HG03521 (cell line): ENCODE measurements around the gene PLEKHH2.

Experiments used
- ATAC-seq: cut with Tn5 transposase; IDR thresholded peaks from one replicate; pipeline ENCODE4 v1.9.1; 2021; ENCODE audit warnings: mild to moderate bottlenecking, moderate library complexity; ENCODE audit not compliant: unreplicated experiment

The PLEKHH2 gene

DNA sequence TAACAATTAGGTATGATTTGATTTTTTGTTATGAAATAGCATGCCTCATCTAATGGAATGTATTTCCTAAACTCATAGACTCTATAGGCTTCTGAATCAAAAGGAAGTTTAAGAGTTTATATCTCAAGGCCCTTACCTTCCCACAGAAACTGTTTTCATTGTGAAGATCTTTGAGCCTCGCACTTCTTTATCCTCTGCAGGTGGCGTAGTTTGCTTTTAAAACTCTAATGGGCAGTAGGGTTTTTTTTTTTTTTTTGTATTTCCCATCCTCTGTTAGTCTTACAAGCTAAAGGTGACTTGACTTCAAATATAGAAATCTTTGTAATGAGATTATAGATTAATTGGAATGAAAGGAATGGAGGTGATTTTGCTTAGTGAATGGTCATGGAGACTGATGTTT is 165.1 kb downstream of the PLEKHH2 start:
- ATAC-seq = no peak

GRCh38 chr2:43803113-43803512 is 166.1 kb downstream of the PLEKHH2 start:
- no peak for ATAC-seq

DNA sequence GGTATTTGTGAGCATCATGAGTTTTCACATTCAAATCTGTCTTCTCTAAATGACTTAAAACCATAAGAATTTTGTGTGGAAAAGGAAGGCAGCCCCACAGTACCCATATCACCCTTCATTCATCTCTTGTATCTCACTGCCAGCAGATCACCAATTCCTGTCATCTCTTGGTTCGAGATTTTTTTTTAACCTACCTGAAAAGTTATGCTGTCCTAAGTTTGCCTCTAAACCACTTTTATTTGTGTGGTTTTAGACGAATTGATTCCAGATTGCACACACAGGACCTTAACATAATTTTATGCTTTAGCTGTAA is 169.6 kb downstream of the PLEKHH2 start:
- no peak for ATAC-seq

DNA sequence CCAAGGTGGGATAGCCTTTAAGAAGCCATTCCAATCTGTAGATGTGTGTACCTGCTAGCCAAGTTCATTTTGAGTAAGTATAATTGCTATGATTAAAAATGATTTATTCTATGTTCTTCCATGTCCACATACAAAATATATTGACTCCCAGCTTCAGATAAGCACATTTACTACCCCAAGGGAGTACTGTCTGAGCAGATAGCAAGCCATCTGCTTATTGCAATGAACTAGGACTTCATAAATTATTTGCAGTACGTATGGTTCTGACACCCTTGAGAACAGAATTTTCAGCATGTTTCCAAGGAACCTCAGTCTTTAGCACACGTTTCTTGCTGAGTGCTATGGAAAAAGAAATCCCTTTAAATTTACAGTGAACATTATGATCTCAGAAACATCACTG is 173.4 kb downstream of the PLEKHH2 start:
- ATAC-seq = no peak

- no peak for ATAC-seq
These were observed 173.8 kb downstream of the PLEKHH2 start for GRCh38 chr2:43810888-43811287.

DNA sequence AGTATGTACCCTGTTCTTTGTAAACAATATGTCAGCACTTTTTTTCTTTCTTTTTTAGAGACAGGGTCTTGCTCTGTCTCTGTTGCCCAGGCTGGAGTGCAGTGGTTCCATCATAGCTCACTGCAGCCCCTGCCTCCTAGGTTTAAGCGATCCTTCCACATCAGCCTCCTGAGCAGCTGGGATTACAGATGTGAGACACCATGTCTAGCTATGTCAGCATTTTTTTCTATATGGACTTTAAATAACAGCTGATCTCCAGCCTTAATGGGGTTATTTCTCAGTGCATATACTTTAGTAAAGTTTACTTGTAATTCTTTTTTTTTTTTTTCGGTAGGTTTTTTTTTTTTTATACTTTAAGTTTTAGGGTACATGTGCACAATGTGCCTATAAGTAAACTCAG is 174.9 kb downstream of the PLEKHH2 start:
- no peak for ATAC-seq

- ATAC-seq = no peak
These were observed 175.9 kb downstream of the PLEKHH2 start for GRCh38 chr2:43812947-43813346.

GRCh38 chr2:43814711-43815110 is 177.7 kb downstream of the PLEKHH2 start:
- no peak for ATAC-seq
